HEK293 (cell line): ENCODE data around the gene NOS2.
"Not testable (repeated sequence)": the region's sequence is repeated elsewhere in the genome, so short reads cannot be mapped to it uniquely, and the experiment has no call there.

Source experiments
- KLF1 ChIP-seq: fragments of 450-650 bp; formaldehyde crosslinking; IDR thresholded peaks from 2 replicates; pipeline ENCODE4 v1.5.1; 2016; ENCODE audit warnings: missing biosample characterization, missing genetic modification characterization
- KLF7 ChIP-seq: fragments of 450-650 bp; formaldehyde crosslinking; IDR thresholded peaks from 2 replicates; pipeline ENCODE4 v1.5.1; 2016; ENCODE audit warnings: missing biosample characterization, missing genetic modification characterization, borderline replicate concordance
- SP3 ChIP-seq: fragments of 450-650 bp; formaldehyde crosslinking; IDR thresholded peaks from 2 replicates; pipeline ENCODE4 v1.5.1; 2016; ENCODE audit warnings: missing biosample characterization, missing genetic modification characterization
- ZBTB1 ChIP-seq: fragments of 450-650 bp; formaldehyde crosslinking; IDR thresholded peaks from 2 replicates; pipeline ENCODE4 v1.5.1; 2016; ENCODE audit warnings: missing biosample characterization, missing genetic modification characterization
- ZEB2 ChIP-seq: fragments of 450-650 bp; formaldehyde crosslinking; IDR thresholded peaks from 2 replicates; pipeline ENCODE4 v1.5.1; 2016; ENCODE audit warnings: missing biosample characterization, missing genetic modification characterization
- ZFHX2 ChIP-seq: fragments of 450-650 bp; formaldehyde crosslinking; conservative IDR thresholded peaks from 2 replicates; pipeline ENCODE4 v1.5.1; 2016; ENCODE audit warnings: missing biosample characterization, missing genetic modification characterization
- ZNF274 ChIP-seq, 2 experiments: fragments of 200-500 bp in 1 of 2; fragments of 450-650 bp in 1 of 2; sonication (Bioruptor generic) in 1 of 2; formaldehyde crosslinking in 1 of 2; IDR thresholded peaks; 2 replicates each; pipeline versions ENCODE4 v1.5.1 to v1.6.1; 2014 to 2016; ENCODE audit warnings: borderline replicate concordance in 1 of 2, inconsistent platforms in 1 of 2, low read length in 1 of 2, missing biosample characterization in 1 of 2, missing genetic modification characterization in 1 of 2
- ZNF426 ChIP-seq: fragments of 450-650 bp; formaldehyde crosslinking; IDR thresholded peaks from 2 replicates; pipeline ENCODE4 v1.5.1; 2017; ENCODE audit warnings: missing biosample characterization, missing genetic modification characterization, mild to moderate bottlenecking, inconsistent platforms, moderate library complexity
- TF ChIP-seq, protein P1 (sequence below): fragments of 450-650 bp; formaldehyde crosslinking; IDR thresholded peaks from 2 replicates; pipeline ENCODE4 v1.5.1; 2016; ENCODE audit warnings: missing biosample characterization, missing genetic modification characterization

- TF ChIP-seq, protein P1, sequence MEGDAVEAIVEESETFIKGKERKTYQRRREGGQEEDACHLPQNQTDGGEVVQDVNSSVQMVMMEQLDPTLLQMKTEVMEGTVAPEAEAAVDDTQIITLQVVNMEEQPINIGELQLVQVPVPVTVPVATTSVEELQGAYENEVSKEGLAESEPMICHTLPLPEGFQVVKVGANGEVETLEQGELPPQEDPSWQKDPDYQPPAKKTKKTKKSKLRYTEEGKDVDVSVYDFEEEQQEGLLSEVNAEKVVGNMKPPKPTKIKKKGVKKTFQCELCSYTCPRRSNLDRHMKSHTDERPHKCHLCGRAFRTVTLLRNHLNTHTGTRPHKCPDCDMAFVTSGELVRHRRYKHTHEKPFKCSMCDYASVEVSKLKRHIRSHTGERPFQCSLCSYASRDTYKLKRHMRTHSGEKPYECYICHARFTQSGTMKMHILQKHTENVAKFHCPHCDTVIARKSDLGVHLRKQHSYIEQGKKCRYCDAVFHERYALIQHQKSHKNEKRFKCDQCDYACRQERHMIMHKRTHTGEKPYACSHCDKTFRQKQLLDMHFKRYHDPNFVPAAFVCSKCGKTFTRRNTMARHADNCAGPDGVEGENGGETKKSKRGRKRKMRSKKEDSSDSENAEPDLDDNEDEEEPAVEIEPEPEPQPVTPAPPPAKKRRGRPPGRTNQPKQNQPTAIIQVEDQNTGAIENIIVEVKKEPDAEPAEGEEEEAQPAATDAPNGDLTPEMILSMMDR (tag by site-specific recombination) = not testable (repeated sequence)
- not testable (repeated sequence) for TF ChIP-seq ZNF426; SP3 (tag by site-specific recombination); ZBTB1 (tag by site-specific recombination); ZNF274 (IDR thresholded peaks at IDR 0.05; ENCODE audit: low read length); ZNF274 (tag by site-specific recombination; IDR thresholded peaks at IDR 0.05; ENCODE audit: borderline replicate concordance); KLF1 (tag by site-specific recombination); ZEB2 (tag by site-specific recombination); ZFHX2 (tag by site-specific recombination); KLF7 (tag by site-specific recombination)
Measured at GRCh38 chr17:27837769-27838168, 37.4 kb upstream of the NOS2 start.
